GM21390 (cell line): ENCODE data around the gene GRIPAP1.
"Not testable (repeated sequence)": the region's sequence is repeated elsewhere in the genome, so short reads cannot be mapped to it uniquely, and the experiment has no call there.

ENCODE experiments used
- ATAC-seq: cut with Tn5 transposase; IDR thresholded peaks from one replicate; pipeline ENCODE4 v1.9.1; 2021; ENCODE audit not compliant: unreplicated experiment

GRIPAP1 gene

DNA sequence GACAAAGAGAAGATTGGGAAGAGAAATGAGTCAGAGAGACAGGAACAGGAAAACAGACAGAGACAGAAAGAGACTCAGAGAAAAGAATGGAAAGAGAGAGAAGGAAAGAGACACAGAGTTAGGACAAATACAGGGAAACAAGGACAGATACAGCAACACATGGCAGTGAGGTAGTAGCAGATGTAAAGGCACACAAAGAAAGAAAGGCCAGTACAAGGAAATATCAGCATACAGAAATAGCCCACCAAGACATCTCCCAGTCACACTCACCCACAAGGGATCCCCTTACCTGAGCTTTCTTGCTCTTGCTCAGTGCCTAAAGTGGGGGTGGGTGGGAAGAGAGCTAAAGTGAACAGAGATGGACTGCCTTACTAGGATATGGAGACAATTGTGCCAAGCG lies 4.2 kb downstream of the GRIPAP1 start:
- ATAC-seq: no peak

DNA sequence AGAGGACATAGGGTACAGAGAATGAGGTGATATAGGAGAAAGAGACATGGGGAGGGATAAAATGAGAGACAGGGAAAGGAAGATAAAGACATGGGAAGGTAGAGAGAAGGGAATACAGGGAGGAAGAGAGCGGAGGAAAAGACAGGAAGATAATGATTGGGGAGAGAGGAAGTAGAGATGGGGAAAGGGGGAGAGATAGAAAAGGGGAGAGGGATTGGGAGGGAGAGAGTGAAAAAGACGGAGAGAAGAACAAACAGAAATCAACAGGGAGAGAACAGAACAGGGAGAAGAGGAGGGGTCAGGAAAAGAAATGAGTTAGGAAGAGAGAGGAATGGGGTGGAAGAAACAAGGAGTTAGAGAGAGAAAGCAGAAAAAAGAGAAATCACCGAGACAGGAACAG lies 4.6 kb downstream of the GRIPAP1 start:
- ATAC-seq: no peak

DNA sequence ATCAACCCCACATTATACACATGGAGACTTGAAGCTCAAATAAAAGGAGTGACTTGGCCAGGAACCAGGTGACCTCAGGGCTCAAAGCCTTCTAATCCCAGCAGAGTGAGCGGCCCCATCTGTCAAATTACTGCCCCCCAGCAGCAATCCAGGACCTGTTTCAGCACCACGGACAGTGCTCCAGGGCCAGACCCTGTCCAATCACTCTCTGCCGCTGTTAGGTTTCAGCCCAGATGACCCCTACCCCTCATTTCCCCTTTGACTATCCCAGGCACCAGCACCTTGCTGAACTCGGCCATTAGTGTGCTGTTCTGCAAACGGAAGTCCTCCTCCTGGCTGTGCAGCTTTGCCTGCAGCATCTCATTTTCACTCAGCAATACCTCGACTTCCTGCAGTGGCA lies 5.1 kb downstream of the GRIPAP1 start:
- no peak for ATAC-seq

DNA sequence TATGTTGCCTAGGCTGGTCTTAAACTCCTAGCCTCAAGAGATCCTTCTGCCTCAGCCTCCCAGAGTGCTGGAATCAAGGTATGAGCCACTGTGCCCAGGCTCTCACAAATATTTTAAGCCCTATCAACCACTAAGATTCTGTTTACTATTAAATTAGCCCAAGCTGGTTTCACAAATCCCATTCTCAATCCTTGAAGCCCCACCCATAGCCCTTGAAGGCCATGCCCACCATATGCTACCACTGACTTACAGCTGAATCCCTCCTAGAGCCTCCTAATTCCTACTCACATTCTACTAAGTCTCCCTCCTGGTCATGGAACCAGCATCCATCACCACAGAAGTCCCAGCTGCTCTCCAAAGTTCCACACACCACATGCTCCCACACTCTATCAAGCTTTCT lies 9.7 kb downstream of the GRIPAP1 start:
- no peak for ATAC-seq

DNA sequence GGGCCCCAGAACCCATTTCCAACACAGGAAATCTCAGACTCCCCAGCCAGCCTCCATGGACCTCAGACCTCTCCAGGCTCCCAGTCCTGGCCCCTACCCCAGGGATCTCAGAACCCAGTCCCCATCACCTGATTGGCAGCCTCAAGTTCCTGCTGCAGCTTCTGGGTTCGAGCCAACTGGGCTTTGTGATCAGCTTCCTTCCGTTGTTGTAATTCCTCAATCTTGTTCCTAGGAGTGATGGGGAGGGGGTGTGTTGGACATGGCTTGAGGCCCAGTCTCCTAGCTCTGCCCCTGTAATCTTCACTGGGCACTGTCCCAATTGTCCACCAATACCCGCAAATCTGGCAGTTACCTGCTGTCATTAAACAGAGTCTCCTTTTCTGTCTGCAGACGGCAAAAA lies 12.6 kb downstream of the GRIPAP1 start:
- ATAC-seq: no peak

DNA sequence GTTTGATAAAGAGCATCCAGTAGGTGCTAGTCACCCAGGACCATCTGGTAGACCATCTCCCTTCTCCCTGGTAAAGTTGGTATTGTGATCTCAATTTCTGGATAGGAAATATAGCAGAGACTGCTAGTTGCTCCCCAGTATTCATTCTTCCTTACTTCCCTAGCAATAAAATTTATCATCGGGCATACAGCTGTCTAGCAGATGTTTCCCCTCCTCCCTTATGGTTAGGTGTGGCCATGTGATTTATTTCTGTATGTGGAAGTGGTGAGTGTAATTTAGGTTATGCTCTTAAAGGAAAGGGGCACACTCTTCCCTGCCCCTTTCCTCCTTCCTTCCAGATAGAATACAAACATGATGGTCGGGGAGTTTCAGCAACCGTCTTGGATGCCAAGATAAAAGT lies 18.2 kb downstream of the GRIPAP1 start:
- ATAC-seq: no peak

DNA sequence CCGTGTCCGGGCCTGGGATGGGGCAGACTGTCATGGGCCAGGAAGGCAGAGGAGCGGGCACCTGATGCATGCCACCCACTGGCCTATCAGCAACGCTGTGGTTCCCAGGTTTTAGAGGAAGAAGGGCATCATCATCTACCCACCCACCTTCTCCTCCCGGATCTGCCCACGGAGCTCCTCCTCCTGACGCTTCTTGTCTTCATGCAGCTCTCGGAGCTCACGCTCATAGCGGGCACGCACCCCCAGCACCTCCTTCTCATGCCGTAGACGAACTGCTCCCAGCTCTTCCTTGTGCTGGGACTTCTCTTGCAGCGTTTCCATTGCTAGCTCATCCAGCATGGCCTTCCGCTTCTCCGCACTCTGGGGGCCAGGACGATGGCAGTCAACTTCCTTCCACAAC lies 19.0 kb downstream of the GRIPAP1 start:
- no peak for ATAC-seq

DNA sequence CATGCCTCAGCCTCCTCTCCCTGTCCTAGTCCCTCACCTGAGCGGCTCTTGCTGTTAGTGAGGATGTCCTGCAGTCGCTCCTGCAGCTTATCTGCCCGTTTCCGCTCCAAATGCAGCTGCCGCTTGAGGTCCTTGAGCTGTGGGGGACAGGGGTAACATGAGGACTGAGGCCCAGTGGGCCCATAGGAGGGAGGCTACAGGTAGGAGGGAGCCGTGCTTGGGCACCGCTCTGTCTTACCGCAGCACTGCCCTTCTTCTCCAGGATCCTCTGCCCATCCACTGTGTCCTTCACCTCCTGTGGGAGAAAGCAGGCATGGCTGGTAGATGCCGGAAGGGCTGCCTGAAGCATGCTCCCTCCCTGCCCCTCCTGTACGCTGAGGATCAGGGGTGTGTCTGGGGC lies 20.9 kb downstream of the GRIPAP1 start:
- ATAC-seq: no peak

DNA sequence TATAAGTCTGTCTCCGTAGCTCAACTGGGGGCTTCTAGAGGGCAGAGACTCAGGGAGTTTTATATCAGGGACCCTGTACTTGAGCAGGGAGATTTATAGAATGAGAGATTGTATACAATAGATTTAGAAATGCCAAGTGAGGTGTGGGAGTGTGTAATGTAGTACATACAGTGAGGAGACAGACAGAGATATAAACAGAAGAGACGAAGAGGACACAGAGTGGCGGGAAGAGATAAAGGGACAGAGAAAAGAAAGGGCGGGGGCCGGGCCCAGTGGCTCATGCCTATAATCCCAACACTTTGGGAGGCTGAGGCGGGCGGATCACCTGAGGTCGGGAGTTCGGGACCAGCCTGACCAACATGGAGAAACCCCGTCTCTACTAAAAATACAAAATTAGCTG lies 21.7 kb downstream of the GRIPAP1 start:
- ATAC-seq: not testable (repeated sequence)

DNA sequence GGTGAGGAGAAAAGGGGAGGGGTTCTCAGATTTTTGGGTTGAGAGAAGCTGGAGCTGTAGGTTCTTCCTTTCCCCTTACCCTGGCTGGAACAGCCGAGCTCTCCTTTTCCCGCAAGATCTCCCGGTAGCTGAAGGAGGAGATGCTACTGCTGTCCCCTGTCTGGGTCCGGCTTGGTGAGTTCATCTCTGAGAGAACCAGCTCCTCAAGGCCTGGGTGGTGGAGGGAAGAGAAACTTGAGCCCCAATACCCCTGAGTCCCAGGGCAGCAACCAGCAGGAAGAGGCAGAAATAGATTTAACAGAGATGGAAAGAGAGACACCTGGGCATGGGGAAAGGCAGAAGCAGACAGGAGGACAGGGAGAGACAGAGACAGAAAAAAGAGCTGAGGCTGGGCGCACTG lies 23.8 kb downstream of the GRIPAP1 start:
- no peak for ATAC-seq

DNA sequence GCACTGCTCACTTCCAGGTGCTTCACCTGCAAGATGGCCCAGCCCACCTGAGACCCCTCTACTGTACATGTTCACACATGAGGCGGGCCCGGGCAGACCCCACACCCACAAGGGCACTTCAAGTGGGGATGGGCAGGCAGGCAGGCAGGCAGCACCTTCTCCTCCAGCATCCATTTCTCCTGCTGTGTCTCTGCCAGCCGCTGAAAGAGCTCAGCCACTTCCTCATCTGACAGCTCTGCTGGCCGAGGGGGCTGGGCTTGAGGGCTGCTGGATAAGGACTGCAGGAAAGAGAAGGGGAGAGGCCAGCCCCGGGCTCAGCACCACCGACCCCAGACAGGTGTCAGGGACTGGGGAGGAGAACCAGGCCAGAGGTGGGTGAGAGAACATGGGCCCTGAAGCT lies 26.0 kb downstream of the GRIPAP1 start:
- no peak for ATAC-seq

DNA sequence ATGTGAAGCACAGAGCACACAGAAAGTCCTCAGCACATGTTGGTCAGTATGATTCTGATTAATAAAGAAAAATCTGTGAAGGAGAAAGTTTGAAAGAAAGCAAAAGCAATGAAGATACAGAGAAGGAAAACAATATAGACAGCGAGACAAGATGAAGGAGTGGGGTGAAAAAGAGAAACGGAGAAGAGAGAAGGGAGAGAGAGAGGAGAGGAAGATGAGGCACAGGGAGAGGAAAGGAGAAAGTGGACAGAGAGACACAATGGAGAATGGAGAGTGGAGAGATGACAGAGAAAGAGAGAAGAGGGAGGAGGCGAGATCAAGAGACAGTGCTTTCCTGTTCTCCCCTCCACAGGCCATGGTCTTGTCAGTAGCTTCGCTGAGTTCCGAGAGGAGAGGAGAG lies 26.5 kb downstream of the GRIPAP1 start:
- no peak for ATAC-seq

DNA sequence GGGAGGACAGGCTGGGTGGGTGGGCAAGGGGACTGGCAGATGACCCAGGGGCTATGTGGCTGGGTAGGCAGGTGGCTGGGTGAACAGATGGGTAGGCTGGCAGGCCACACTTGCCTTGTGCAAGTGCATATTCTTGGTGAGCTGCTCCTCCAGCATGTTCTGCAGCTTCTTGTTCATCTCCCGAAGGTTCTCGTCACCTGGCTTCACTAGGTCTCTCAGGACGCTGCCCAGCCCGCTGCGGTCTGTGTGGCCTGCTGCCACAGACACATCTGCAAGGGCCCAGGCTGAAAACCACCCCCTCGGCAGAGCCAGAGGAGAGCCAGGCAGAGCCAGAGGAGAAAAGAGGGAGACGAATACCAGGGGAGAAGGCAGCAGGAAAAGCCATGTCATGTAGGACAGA lies 27.0 kb downstream of the GRIPAP1 start:
- no peak for ATAC-seq

DNA sequence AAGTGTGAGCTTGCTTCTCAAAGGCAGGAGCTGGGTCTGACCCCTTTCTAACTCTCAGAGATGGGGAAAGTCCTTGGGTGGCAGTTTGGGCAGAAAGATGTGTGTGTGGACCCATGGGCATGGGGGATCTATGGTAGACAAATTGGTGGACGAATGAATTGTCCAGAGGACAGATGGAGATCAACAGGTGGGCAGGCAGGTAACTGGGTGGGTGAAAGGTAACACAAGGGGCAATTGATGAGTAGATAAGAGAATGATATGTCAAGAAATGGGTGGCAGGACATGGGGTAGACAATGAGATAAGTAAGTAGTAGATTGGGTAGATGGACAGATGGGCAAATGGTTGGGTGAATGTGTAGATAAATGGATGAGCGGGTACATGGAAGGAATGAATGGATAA lies 27.5 kb downstream of the GRIPAP1 start:
- ATAC-seq: no peak

DNA sequence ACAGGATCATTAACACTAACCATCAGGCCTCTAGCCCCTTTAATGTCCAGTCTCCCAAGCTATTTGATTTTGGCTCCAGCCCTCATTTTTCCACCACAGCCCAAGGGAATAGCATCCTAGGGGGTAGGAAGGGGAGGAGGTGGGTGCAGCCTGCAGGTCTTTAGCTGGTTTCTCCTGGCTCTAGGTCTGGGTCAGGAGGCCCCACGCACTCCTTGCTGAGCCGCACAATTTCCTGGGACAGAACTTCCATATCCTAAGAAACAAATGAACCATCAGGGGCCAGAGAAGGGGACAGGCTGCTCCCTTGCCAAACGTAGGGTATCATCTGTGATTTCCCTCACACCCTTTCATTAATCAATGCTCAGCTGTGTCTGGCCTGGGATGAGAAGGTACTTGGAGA lies 28.0 kb downstream of the GRIPAP1 start:
- no peak for ATAC-seq

DNA sequence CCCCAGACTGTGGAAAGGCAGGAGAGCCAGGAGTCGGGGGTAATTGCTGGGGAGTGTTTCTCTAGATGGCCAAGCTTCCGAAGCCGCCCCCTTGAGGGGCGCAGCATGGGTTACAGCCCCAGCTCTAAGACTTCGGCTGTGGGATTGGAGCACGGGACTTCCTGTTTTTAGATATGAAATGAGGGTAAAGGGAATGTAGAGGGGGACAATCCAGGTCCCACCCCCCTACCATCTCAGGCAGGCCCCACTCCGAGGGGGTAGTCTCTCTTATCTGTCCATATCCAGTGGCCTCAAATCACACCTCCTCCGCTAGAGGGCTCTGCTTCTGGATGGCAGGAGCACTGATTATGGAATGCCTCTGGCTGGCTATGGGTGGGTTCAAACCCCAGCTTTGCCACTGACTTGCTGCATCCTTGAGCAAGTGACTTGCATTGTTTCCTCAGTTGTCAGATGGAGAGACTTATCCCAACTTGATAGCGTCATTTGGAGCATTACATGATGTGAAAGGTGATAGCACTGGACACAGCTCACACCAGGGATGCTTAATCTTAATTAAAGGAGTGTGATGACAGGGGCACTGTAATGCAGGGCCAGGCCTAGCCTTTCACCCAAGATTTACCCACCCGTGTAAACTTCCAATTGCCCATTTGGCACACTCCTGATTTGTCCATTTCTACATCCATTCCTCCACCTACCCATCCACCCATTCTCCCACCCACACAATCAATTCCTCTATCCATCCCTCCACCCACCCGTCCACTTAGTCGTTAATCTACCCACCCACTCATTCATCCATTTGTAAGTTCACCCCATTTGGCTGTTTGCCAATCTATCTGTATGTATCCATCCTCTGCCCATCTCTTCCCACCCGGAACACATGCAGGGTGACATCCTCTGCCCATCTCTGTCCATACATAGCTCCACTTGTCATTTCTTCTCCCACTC lies 29.6 kb downstream of the GRIPAP1 start:
- no peak for ATAC-seq

DNA sequence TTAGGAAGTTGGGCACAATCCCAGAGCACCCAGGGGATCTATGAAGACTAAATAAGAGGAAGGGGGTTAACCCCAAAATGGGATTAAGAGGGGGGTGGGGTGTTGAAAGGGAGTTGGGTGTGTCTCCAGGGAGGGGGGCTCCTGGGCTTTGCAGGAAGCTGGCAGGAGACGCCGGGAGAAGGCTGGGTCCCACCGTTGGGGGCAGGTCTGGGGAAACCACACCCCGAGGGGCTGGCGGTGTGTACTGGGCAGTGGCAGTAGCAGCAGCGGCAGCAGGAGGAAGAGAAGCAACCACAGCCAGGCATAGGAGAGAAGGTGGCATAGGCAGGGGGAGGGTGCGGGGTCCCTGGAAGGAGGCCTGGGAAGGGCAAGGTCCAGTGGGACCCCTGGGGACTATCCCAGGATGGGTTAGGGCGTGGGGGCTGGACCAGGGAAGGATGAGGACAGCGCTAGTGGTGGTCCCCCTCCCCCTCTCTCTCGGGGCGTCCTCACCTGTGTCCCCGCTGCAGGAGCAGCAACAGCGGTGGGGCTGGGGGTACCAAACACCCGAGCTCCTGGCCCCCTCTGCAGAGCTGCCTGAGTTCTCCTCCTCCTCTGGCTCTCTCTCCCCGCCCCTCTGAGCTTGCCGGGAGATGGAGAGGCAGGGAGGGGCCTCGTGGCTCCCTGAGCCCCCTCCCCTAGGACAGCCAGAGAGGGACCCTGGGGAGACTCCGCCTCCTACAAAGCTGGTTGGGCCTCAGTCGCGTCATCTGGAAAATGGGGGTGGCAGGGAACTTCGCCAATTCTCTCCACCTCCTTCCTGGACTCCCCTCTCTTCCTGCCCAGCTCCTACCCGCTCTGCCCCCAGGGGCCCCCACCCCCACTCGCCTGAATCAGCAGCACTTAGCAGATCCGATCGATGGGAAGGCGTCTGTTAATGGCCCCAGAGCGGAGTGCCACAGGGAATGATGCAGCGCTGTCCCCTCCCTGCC lies 30.5 kb downstream of the GRIPAP1 start, which contains the start of gene KCND1:
Gene KCND1, minus strand, starts transcription at position 596 of the 971 bp plus-strand sequence. CDS start 1,573 bp downstream, outside the sequence.
- ATAC-seq: no peak

DNA sequence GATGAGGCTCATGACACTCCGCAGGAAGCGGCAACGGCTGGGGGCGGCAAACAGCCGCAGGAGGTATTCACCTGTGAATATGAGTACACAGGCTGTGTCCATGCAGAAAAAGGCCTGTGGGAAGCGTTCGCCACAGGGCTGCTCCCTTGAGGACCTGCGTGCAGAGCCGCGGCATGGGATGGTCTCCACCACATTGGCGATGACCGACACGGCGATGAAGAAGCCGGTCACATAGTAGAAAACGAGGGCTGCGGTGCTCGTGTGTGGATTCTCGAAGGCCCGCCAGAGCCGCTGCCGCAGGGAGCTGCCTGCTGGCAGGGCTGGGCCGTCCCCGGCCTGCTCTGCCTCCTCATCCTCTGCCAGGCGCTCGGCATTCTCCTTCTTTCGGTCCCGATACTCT lies 32.6 kb downstream of the GRIPAP1 start:
- ATAC-seq: no peak

DNA sequence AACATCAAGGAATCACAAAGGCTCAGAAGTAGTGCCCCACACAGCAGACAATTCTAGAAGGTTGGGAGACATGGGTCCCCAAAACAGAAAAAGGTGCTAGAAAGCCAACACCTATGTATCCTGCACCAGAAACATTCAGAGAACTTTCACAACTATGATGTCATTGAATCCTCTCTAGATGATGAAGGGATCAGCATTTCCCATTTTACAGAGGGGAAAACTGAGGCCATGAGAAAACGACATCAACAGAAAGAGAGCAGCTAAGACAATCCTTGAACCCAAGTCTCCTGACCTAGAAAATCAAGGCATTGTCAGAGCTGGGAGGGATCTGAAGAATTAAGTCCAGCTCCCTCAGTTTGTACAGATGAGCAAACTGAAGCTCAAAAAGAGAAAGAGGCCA lies 33.7 kb downstream of the GRIPAP1 start:
- ATAC-seq: no peak

DNA sequence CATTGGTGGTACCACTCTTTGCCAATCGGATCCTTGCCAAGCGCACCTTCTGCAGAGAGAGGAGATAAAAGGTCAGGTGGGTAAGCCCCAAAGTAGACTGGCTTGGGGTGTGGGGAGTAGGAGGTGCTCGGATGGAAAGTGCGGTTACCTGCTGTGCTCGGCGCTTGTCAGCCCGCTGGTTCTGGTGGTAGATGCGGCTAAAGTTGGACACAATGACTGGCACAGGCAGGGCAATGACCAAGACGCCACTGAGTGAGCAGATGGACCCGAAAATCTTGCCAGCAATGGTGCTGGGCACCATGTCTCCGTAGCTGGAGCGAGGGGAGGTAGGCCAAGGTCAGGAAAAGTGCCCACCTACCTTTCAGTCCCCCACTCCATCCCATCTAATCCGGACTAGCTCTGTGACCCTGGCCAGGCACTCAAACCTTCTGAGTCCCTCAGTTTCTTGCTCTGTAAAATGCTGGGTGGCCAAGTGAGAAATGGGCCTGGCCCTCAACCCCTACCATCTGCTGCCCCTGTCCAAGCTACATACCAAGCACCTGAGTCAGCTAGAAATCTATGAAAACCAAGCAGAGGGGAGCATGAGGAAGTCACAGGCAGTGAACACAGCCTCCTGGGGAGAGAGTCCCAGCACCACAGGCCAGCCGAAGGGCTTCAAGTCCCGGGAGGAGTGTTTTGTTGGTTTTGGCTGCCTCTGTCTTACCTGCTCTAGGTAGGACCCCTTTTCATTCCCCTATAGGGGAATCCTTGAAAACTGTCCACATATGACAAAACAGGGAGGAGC lies 35.1 kb downstream of the GRIPAP1 start:
- no peak for ATAC-seq

DNA sequence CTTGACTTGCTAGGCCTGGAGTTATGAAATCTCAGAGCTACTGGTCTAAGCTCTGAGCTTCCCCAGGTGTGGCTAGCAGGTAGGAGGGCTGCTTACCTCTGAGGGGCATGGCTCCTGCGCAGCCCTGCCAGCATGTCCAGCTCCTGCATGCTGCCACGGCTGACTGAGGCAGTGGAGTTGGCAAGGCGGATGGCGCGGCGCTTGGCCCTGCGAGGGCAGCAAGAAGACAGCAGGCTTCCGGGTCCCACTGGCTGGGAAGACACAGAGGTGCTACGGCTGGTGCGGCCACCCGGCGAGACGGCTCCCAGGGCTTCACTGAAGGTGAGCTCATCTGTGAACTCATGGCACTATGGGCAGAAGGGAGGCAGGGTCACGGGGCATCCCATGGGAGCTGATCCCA lies 36.1 kb downstream of the GRIPAP1 start:
- ATAC-seq: no peak
